Activated naive CD4-positive, alpha-beta T cell treated with anti-CD3 and anti-CD28 coated beads, Interleukin-2, amount 50 U/mL, for 72 hours (primary cell): ENCODE data around the gene C21orf58. TPM values are rescaled to one million over a fixed set of nuclear protein-coding genes. Genes with fewer than 3 reads are reported as not detected.
A peak's percentile ranks its signal among the peaks of the same experiment; 100 is the strongest.

ENCODE experiments used
- ATAC-seq, 2 donors: fragments of 150-1000 bp; cut with Tn5 transposase; 2 replicates each; pipeline ENCODE4 v1.10.0; 2021; ENCODE audit warnings: mild to moderate bottlenecking in 2 of 2, moderate library complexity in 2 of 2
- DNase-seq, 2 donors: peaks; one replicate each; pipeline ENCODE4 v3.0.0; 2021 to 2022; ENCODE audit warnings: low spot score in 2 of 2
- H3K27ac Mint-ChIP-seq, 2 donors: one replicate each; pipeline ENCODE4 v1.8.0; 2022; ENCODE audit warnings: mild to moderate bottlenecking in 2 of 2, mixed read lengths in 2 of 2
- H3K36me3 Mint-ChIP-seq, 2 donors: one replicate each; pipeline ENCODE4 v1.8.0; 2022; ENCODE audit warnings: mixed read lengths in 2 of 2
- H3K9me3 Mint-ChIP-seq, 2 donors: one replicate each; pipeline ENCODE4 v1.8.0; 2022; ENCODE audit warnings: mixed read lengths in 2 of 2
- total RNA-seq, 2 donors: library from RNA; stranded (reverse); gene quantifications; one replicate each; pipeline ENCODE4 v1.2.3, GENCODE V29; 2022

C21orf58 gene
- total RNA-seq, 2 donors from 2014 or later = 20.7 to 36.0 TPM

- Mint-ChIP-seq H3K9me3 (no peaks in the 10 kb centered on the region), H3K27ac (peak overlapping the region; percentile 62 to 75), H3K36me3 (peaks cover 10 to 14% of the 10 kb centered on the region in 2 donors)
- DNase-seq (no peak), ATAC-seq (peak in 1 of 2 donors; percentile 34)
Measured at GRCh38 chr21:46356494-46357334, 33.0 kb upstream of the C21orf58 start.

DNA sequence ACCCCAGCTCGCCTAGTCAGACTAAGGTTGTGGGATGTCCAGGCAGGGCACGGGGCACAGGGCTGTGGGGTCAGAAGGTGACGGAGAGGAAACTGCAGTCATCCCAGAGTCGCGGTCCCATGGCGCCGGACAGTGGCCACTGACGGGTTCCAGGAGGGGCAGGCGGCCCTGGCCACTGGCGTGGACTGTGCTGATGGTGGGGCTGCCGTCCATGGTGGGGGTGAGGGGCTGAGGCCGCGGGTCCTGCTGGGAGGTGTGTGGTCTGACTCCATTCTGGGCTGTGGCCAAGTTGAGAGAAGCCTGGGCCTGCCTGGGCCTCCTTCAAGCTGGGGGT, 32.3 kb upstream of the C21orf58 start:
- H3K9me3 Mint-ChIP-seq = no peaks in the 10 kb centered on the region
- peak in 1 of 2 donors; percentile 5 for ATAC-seq
- DNase-seq = no peak
- H3K27ac Mint-ChIP-seq = no peak overlapping the region
- peaks cover 10 to 13% of the 10 kb centered on the region in 2 donors for H3K36me3 Mint-ChIP-seq

DNA sequence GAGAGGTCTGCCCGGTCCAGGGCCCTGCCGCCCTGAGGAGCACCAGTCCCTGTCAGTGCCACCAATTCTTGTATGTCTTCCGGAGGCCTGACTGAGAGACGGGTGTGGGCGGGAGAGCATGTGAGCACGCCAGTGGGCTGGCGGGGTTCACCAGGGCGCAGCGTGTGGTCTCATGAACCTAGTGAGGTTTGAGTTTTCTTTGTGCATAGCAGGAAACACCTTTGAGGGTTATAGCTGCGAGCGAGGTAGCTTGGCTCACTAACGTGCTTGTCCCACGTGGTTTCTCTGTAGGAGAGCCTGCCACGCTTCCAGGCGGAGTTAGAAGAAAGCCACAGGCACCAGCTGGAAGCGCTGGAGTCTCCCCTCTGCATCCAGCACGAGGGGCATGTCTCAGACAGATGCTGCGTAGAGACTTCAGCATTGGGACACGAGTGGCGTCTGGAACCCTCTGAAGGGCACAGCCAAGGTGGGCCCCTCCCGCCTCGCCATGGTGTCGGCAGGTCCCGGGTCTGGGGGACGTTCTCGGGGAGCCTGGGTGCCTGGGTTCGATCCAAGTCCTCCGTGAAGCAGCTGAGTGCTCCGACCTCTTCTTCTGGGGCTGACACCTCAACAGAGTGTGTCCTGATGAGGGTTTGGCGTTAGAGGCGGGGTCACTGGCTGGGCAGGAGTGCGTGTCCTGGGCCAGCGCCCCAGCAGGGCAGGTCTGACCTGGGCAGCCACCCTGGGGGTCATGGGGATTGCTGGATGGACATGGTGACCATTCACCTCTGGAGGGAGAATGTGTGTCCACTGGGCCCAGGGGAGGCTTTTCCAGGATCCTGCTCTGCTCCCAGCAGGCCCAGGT, 31.7 kb upstream of the C21orf58 start:
- DNase-seq (no peak), ATAC-seq (no peak)
- Mint-ChIP-seq H3K36me3 (peaks cover 8 to 10% of the 10 kb centered on the region in 2 donors), H3K27ac (no peak overlapping the region), H3K9me3 (no peaks in the 10 kb centered on the region)

- Mint-ChIP-seq H3K27ac (no peak overlapping the region), H3K9me3 (no peaks in the 10 kb centered on the region), H3K36me3 (peaks cover 9 to 10% of the 10 kb centered on the region in 2 donors)
- DNase-seq (no peak), ATAC-seq (no peak)
Measured at GRCh38 chr21:46354518-46354917, 30.8 kb upstream of the C21orf58 start.

DNA sequence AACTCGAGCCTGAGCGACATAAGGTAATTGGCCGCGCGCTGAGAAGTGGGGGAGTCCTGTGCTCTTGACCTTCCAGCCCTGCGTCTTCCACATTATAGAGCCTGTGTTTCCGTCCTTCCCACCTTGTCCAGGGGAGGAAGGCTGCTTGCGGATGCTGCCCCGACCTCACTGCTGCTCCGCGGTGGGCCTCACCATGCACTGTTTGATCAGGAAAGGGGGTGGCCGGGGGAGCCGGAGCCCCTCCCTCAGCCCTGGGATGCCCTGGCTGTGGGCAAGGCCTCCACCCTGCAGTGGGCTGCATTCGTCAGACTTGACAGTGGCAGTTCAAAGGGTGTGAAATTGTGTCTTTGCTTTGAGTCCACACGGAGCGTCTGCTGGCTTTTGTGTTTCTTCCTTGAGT, 30.4 kb upstream of the C21orf58 start:
- Mint-ChIP-seq H3K9me3 (no peaks in the 10 kb centered on the region), H3K36me3 (peaks cover 10 to 12% of the 10 kb centered on the region in 2 donors), H3K27ac (no peak overlapping the region)
- ATAC-seq (no peak), DNase-seq (no peak)

DNA sequence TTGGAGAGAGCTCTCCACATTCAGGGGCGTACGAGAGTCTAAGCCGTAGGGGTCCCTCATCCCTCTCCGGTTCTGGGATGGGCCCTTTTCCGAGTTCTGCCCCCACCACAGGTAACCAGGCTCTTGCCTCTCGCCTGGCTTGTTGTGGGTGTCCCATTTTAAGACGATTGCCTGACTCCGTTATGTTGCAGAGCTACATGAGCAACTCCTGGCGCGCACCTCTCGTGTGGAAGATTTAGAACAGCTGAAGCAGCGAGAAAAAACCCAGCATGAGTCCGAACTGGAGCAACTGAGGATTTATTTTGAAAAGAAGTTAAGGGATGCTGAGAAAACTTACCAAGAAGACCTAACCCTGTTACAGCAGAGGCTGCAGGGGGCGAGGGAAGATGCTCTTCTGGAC, 29.2 kb upstream of the C21orf58 start:
- DNase-seq (no peak), ATAC-seq (no peak)
- H3K9me3 Mint-ChIP-seq = no peaks in the 10 kb centered on the region
- H3K36me3 Mint-ChIP-seq = peaks cover 5 to 6% of the 10 kb centered on the region in 2 donors
- H3K27ac Mint-ChIP-seq = no peak overlapping the region

DNA sequence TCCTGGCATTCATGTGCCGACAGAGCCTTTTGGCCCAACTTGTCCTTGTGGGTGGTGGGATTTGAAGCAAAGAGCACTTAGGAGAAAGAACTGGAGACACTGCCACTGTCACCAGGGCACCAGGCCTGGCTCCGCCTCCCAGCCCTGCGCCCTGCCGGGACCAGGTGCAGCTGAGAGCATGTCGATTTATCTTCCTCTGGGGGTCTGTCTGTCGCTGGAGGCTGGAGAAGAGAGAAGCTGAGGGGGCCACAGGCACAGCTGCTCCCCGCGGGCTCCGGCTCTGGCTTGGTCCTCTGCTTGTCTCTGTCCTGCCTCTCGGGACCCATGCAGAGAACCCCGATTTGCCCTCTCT, 28.5 kb upstream of the C21orf58 start:
- no peak for ATAC-seq
- Mint-ChIP-seq H3K36me3 (peaks cover 4 to 5% of the 10 kb centered on the region in 2 donors), H3K27ac (no peak overlapping the region), H3K9me3 (no peaks in the 10 kb centered on the region)
- DNase-seq = no peak

DNA sequence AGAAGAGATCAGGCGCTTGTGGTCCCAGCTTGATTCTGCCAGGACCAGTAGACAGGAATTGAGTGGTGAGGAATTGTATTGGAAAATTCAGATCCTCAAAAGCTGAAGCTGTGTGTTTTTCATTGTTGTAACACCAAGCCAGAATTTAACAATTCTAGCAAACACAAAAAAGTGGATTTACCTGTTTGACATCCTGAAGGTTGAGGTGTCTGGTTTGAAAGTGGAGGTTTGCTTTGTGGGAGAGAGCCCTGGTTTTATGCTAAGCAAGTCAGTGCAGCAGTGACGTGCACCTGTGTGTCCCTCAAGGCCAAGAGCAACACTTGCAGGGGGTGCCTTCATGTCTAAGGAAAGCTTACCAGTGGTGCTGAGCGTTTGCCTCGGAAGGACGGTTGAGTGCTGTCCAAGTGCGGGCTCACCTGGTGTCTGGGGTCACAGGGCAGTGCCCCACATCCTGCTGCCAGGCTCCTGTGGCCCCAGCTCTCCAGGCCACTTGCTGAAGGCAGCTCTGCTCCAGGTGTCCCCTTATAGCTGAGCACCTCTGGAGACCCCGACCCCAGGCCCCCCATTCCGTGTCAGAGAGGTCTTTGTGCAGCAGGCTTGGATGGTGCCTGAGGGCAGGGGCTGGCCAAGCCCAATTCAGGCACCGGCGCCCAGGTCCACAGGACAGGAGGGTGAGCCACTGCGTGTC, 27.9 kb upstream of the C21orf58 start:
- Mint-ChIP-seq H3K27ac (no peak overlapping the region), H3K36me3 (peaks cover 4 to 5% of the 10 kb centered on the region in 2 donors), H3K9me3 (no peaks in the 10 kb centered on the region)
- ATAC-seq = no peak
- no peak for DNase-seq

GRCh38 chr21:46350981-46351380, 27.3 kb upstream of the C21orf58 start:
- Mint-ChIP-seq H3K36me3 (peaks cover 4 to 5% of the 10 kb centered on the region in 2 donors), H3K27ac (no peak overlapping the region), H3K9me3 (no peaks in the 10 kb centered on the region)
- ATAC-seq (no peak), DNase-seq (no peak)

GRCh38 chr21:46350571-46350970, 26.9 kb upstream of the C21orf58 start:
- ATAC-seq (no peak), DNase-seq (no peak)
- no peaks in the 10 kb centered on the region for H3K9me3 Mint-ChIP-seq
- H3K36me3 Mint-ChIP-seq = peaks cover 4 to 5% of the 10 kb centered on the region in 2 donors
- no peak overlapping the region for H3K27ac Mint-ChIP-seq

DNA sequence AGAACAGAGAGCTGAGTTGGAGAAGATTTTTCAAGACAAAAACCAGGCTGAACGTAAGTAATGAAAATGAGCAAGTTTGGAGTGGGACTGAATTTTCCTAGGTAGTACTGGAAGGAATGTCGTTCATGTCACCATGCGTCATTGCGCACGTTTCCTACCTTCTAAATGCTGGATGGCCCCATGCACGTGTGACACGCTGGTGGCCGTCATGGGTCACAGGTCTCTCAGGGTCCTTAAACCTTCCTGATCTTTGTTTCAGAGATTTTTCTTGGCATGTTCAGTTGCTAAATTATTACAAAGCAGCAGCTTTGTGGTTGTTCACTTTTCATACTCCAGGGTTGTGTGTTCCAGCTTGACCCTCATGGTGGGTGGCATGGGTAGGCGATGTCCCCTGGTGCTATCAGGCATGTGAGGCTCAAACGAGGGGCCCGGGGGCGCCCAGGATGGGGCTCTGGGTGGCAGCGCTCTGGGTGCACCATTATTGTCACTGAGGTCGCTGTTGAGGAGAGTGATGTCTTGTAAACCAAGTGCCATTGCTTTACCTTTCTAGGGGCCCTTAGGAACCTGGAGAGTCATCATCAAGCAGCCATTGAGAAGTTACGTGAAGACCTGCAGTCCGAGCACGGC, 25.6 kb upstream of the C21orf58 start:
- peaks cover 4 to 5% of the 10 kb centered on the region in 2 donors for H3K36me3 Mint-ChIP-seq
- no peaks in the 10 kb centered on the region for H3K9me3 Mint-ChIP-seq
- ATAC-seq (no peak), DNase-seq (no peak)
- H3K27ac Mint-ChIP-seq = no peak overlapping the region

DNA sequence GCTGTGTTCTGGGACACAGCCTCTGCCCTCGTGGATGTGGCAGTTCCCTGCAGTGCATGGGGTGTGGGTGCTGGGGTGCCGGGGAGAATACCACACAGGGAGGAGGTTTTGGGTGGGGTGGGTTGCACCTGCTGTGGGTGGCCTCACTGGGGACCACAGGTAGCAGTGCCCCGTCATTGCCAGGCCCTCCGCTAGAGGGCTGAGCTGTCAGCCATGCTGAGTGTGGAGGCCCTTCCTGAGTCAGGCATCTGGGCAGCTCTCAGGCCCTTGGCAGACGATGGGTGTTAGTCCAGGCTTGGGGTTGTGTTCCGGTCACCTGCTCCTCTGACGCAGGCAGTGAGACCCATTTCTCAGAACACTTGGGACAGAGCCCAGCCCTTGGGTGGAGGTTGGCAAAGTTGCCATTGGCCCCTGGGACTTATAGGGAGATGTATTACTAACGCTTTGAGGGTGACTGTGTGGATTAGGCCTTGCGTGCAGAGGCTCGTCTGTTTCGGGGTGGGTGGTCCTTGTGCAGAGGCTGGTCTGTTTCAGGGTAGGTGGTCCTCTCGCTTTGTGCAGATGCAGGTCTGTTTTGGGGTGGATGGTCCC, 24.2 kb upstream of the C21orf58 start:
- peaks cover 0 to 4% of the 10 kb centered on the region in 2 donors for H3K36me3 Mint-ChIP-seq
- H3K9me3 Mint-ChIP-seq = no peaks in the 10 kb centered on the region
- DNase-seq = no peak
- no peak overlapping the region for H3K27ac Mint-ChIP-seq
- no peak for ATAC-seq

DNA sequence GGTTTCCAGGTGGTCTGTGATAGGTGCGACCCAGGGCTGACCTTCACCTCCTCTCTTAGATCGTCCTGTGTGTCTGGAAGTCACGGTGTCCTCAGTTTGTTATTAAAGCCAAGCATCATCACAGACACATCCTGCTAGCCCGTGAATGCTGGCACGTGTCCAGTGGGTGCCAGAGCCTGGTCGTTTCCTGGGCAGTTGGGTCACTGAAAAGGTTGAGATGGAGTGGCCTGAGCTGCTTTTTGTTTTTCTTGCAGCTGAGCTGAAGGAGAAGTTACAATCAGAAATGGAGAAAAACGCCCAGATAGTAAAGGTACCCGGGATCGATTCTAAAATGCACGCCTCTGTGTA, 23.5 kb upstream of the C21orf58 start:
- no peak for DNase-seq
- H3K36me3 Mint-ChIP-seq = peaks cover 0 to 4% of the 10 kb centered on the region in 2 donors
- ATAC-seq = no peak
- H3K9me3 Mint-ChIP-seq = no peaks in the 10 kb centered on the region
- no peak overlapping the region for H3K27ac Mint-ChIP-seq

DNA sequence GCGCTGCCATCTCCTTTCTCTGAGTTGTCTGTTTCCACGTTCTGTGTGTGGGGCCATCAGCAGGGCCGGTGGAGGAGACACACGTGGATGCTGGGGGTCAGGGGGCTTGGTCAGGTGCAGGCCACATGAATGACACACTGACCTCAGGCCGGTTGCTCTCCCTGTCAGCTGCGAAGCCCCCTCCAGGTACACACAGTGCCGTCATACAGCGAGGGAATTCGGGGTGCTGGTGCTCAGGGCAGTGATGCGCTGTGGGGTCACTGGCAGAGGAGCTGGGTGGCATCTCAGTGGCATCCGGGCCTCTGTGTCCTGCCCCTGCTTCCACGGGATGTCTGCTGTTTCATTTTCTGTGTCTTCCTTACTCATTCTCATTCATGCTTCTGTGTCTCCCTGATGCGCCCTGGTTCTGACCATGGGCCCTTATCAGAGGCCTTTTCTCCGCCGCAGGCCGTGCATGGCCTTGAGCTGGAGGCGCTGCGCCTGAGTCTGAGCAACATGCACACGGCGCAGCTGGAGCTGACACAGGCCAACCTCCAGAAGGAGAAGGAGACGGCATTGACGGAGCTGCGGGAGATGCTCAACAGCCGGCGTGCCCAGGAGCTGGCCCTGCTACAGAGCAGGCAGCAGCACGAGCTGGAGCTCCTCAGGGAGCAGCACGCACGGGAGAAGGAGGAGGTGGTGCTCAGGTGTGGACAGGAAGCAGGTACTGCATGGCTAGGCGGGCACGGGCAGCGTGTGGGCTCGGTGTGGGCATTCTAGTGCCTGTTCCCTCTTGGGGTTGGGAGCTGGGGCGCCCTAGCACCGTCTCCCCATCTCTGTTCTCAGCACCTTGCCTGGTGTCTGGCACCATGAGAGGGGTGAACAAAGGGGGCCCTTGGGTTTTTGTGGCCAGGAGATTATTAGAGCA, 22.9 kb upstream of the C21orf58 start:
- ATAC-seq (no peak), DNase-seq (no peak)
- H3K9me3 Mint-ChIP-seq = no peaks in the 10 kb centered on the region
- H3K27ac Mint-ChIP-seq = no peak overlapping the region
- H3K36me3 Mint-ChIP-seq = peaks cover 0 to 4% of the 10 kb centered on the region in 2 donors

DNA sequence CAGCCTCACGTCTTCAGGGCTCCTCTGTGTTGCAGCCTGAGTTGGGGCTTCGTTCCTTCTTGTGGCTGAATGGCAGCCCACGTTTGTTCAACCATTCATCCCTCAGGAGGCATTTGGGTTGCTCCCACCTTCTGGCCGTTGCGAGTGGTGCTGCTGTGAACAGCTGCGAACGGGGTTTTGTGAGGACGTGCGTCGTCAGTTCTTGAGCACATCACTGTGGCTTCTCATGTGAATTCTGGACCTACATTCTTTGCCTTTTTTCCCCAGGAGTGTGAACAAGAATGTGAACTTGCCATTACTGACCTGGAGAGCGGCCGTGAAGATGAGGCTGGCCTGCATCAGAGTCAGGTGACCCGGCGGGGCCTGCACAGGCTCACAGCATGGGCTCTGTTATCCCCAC, 22.2 kb upstream of the C21orf58 start:
- no peak for DNase-seq
- no peaks in the 10 kb centered on the region for H3K9me3 Mint-ChIP-seq
- peaks cover 0 to 4% of the 10 kb centered on the region in 2 donors for H3K36me3 Mint-ChIP-seq
- H3K27ac Mint-ChIP-seq = no peak overlapping the region
- ATAC-seq = no peak
